Keratinocyte (primary cell): Measurements from ENCODE around the gene G6PD. TPM values are rescaled to one million over a fixed set of nuclear protein-coding genes. Genes with fewer than 3 reads are reported as not detected.

Experiments
- DNase-seq: peaks from one replicate; pipeline ENCODE4 v3.0.0-alpha.2; 2011; ENCODE audit warnings: low read depth, missing footprints, low spot score
- FAIRE-seq: peaks from 2 replicates; lab custom pipeline; 2011; peaks lifted over from hg19 to GRCh38; lab: Jason Lieb, UNC
- H2AFZ ChIP-seq: 2 replicates; pipeline ENCODE4 v1.6.0; 2012; ENCODE audit warnings: low read length, control low read depth, inconsistent platforms; ENCODE audit not compliant: control insufficient read depth
- H3K27ac ChIP-seq: 2 replicates; pipeline ENCODE4 v1.5.1; 2011; ENCODE audit warnings: low read length; ENCODE audit not compliant: control insufficient read depth, insufficient read depth
- H3K27me3 ChIP-seq: 3 replicates; pipeline ENCODE4 v1.6.0; 2011; ENCODE audit warnings: low read length; ENCODE audit not compliant: control insufficient read depth, insufficient read depth; ENCODE audit errors: extremely low read depth
- H3K36me3 ChIP-seq, 2 experiments: 2 replicates in 1 of 2; 3 replicates in 1 of 2; pipeline ENCODE4 v1.5.1; 2011; ENCODE audit warnings: low read length in 2 of 2, mild to moderate bottlenecking in 1 of 2; ENCODE audit not compliant: control insufficient read depth in 2 of 2, insufficient read depth in 2 of 2; ENCODE audit errors: extremely low read depth in 1 of 2
- H3K4me1 ChIP-seq: 3 replicates; pipeline ENCODE4 v1.5.1; 2011; ENCODE audit warnings: low read length; ENCODE audit not compliant: control insufficient read depth, insufficient read depth; ENCODE audit errors: extremely low read depth
- H3K4me2 ChIP-seq: 3 replicates; pipeline ENCODE4 v1.6.0; 2011; ENCODE audit warnings: low read depth, low read length; ENCODE audit not compliant: control insufficient read depth, insufficient read depth; ENCODE audit errors: extremely low read depth
- H3K4me3 ChIP-seq, 3 experiments: fragments of 200-600 bp in 1 of 3; sonication (generic) in 1 of 3; 2 replicates in 2 of 3; 3 replicates in 1 of 3; pipeline ENCODE4 v1.5.1; 2011 to 2016; ENCODE audit warnings: low read length in 3 of 3, mild to moderate bottlenecking in 3 of 3, control low read depth in 2 of 3, inconsistent platforms in 1 of 3, low read depth in 1 of 3, mixed read lengths in 1 of 3, mixed run types in 1 of 3, moderate library complexity in 1 of 3; ENCODE audit not compliant: control insufficient read depth in 2 of 3, insufficient read depth in 2 of 3; ENCODE audit errors: extremely low read depth in 1 of 3
- H3K79me2 ChIP-seq: 2 replicates; pipeline ENCODE4 v1.6.0; 2012; ENCODE audit warnings: low read length; ENCODE audit not compliant: control insufficient read depth, insufficient read depth
- H3K9ac ChIP-seq: 3 replicates; pipeline ENCODE4 v1.6.0; 2011; ENCODE audit warnings: low read length; ENCODE audit not compliant: control insufficient read depth, insufficient read depth; ENCODE audit errors: extremely low read depth
- H3K9me1 ChIP-seq: 3 replicates; pipeline ENCODE4 v1.6.0; 2011; ENCODE audit warnings: low read length; ENCODE audit not compliant: control insufficient read depth, insufficient read depth; ENCODE audit errors: extremely low read depth
- H3K9me3 ChIP-seq: 2 replicates; pipeline ENCODE4 v1.5.1; 2012; ENCODE audit warnings: low read depth, low read length; ENCODE audit not compliant: control insufficient read depth
- H4K20me1 ChIP-seq: 3 replicates; pipeline ENCODE4 v1.6.0; 2011; ENCODE audit warnings: low read length; ENCODE audit not compliant: control insufficient read depth, insufficient read depth; ENCODE audit errors: extremely low read depth
- EZH2 ChIP-seq: IDR thresholded peaks from one replicate; pipeline ENCODE4 v1.6.1; 2012; ENCODE audit warnings: inconsistent platforms, mild to moderate bottlenecking, low read length, moderate library complexity
- dilution Hi-C: fragments of 300-500 bp; cut with MboI; formaldehyde crosslinking; loops from one replicate; pipeline ENCODE4 v1.7.0; 2020; ENCODE audit warnings: low sequenced_read_pairs; ENCODE audit not compliant: extremely low pct_ligation_motif_present
- polyA plus RNA-seq, 5 experiments: library from polyadenylated mRNA; depleted of rRNA in 3 of 5; stranded (reverse) in 3 of 5; stranded (forward) in 1 of 5; unstranded in 1 of 5; fragments of >200 nt; gene quantifications; 1 replicate in 1 of 5; 2 replicates in 3 of 5; 3 replicates in 1 of 5; pipeline versions ENCODE4 v1.2.1 to v1.2.3, GENCODE V29; 2011 to 2012; ENCODE audit warnings: missing spikeins in 2 of 5, low read depth in 1 of 5, low replicate concordance in 1 of 5
- TF ChIP-seq, protein P1 (sequence below), 3 experiments: IDR thresholded peaks in 1 of 3; conservative IDR thresholded peaks in 1 of 3; optimal IDR thresholded peaks in 1 of 3; 2 replicates in 2 of 3; 3 replicates in 1 of 3; pipeline versions ENCODE3 to v1.5.1; 2011; ENCODE audit warnings: low read length in 3 of 3, mild to moderate bottlenecking in 3 of 3, moderate library complexity in 2 of 3, control low read depth in 1 of 3, inconsistent platforms in 1 of 3; ENCODE audit not compliant: insufficient read depth in 2 of 3; ENCODE audit errors: extremely low read depth in 1 of 3

G6PD gene
- polyA plus RNA-seq, 1 donor (not counting 4 experiments of a cell fraction or from before 2014, with no cell fraction given): 41.6 TPM

DNA sequence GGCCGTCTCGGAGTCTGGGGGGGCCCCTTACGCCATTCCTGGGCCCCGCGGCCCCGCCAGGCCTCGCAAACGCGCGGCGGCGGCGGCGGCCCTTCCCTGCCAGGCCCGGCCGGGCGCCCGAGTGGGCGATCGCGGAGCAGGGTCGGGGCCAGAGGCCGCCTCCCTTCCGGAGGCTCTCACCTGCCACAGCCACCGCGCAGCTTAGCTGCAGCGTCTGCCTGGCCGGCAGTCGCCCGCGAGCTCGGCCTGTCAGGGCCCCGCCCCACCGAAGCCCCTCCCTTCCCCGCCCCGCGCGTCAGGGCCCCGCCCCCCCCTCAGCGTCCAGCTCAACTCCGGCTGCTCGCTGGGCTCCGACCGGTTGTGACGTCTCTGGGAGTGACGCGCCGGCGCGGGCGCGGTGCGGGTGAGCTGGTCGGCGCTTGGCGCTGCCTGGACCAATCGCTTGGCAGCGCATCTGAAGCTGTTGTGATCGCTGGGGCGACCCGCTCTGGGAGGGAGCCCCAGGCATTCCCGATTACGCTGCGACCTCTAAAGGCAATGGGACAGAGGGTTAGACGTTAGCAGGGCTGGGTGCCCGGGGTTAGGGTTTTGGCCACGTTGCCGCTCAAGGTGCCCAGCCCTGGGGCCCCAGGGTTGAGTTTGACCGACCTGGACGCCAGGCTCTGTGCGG is 56.1 kb downstream of the G6PD start, which contains the start of gene SLC10A3:
TSS of gene SLC10A3 (minus strand) at position 216 of the 670 bp plus-strand sequence. CDS start 1,689 bp downstream, outside the sequence.
- no peaks in the 10 kb centered on the region for H4K20me1 ChIP-seq
- peaks cover 7% of the 10 kb centered on the region for H3K4me1 ChIP-seq
- no peaks in the 10 kb centered on the region for H3K9me1 ChIP-seq
- peaks cover 5% of the 10 kb centered on the region for H3K79me2 ChIP-seq
- no peak for TF ChIP-seq EZH2
- TF ChIP-seq, protein P1, sequence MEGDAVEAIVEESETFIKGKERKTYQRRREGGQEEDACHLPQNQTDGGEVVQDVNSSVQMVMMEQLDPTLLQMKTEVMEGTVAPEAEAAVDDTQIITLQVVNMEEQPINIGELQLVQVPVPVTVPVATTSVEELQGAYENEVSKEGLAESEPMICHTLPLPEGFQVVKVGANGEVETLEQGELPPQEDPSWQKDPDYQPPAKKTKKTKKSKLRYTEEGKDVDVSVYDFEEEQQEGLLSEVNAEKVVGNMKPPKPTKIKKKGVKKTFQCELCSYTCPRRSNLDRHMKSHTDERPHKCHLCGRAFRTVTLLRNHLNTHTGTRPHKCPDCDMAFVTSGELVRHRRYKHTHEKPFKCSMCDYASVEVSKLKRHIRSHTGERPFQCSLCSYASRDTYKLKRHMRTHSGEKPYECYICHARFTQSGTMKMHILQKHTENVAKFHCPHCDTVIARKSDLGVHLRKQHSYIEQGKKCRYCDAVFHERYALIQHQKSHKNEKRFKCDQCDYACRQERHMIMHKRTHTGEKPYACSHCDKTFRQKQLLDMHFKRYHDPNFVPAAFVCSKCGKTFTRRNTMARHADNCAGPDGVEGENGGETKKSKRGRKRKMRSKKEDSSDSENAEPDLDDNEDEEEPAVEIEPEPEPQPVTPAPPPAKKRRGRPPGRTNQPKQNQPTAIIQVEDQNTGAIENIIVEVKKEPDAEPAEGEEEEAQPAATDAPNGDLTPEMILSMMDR (optimal IDR thresholded peaks at IDR 0.05 in 1 of 3, IDR thresholded peaks at IDR 0.05 in 1 of 3, conservative IDR thresholded peaks at IDR 0.05 in 1 of 3; ENCODE audit: extremely low read depth in 1 of 3, insufficient read depth in 2 of 3, low read length in 3 of 3): no peak
- FAIRE-seq: no peak
- DNase-seq: peak; percentile 60
- peak within 1 kb of the TSS; percentile 78 for H3K27ac ChIP-seq
- peak within 1 kb of the TSS; percentile 77 for H3K4me2 ChIP-seq
- peaks cover 0 to 2% of the 10 kb centered on the region in 2 experiments for H3K36me3 ChIP-seq
- peak within 1 kb of the TSS; percentile 70 for H3K9ac ChIP-seq
- H2AFZ ChIP-seq: peak within 1 kb of the TSS; percentile 87
- H3K4me3 ChIP-seq: peak within 1 kb of the TSS; percentile 55 to 71 (median 58)
- H3K27me3 ChIP-seq: no peaks in the 10 kb centered on the region
- H3K9me3 ChIP-seq: no peaks in the 10 kb centered on the region
- dilution Hi-C loops: no loop called here

DNA sequence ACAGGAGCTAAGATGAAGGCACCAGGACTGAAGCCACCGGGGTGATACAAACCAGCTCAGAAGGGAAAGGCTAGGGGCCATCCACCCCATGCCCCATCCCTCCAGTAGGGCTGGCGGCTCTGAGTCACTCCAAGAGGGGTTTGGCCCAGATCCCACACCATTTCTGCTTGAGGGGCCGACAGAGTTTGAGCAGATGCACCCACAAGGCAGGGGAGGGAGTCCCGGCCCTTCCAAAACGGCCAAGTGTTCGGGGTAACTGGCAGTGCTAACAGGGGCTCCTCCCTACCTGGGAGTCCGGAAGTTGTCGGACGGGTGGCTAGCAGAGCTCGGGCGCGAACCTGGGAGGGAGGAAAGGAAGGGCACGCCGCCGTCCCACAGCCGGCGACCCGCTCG is 56.6 kb downstream of the G6PD start:
- Histone ChIP-seq H3K36me3 (peaks cover 0 to 2% of the 10 kb centered on the region in 2 experiments), H3K27ac (peak overlapping the region; percentile 1), H2AFZ (no peak overlapping the region), H3K9me3 (no peaks in the 10 kb centered on the region), H3K4me1 (peaks cover 7% of the 10 kb centered on the region), H3K79me2 (peaks cover 8% of the 10 kb centered on the region), H3K27me3 (no peaks in the 10 kb centered on the region), H3K9ac (peak overlapping the region; percentile 61), H3K9me1 (no peaks in the 10 kb centered on the region), H3K4me3 (peak overlapping the region; percentile 42 to 71 (median 43)), H3K4me2 (peak overlapping the region; percentile 65), H4K20me1 (no peaks in the 10 kb centered on the region)
- TF ChIP-seq, protein P1 (optimal IDR thresholded peaks at IDR 0.05 in 1 of 3, IDR thresholded peaks at IDR 0.05 in 1 of 3, conservative IDR thresholded peaks at IDR 0.05 in 1 of 3; ENCODE audit: extremely low read depth in 1 of 3, insufficient read depth in 2 of 3, low read length in 3 of 3): no peak
- no peak for TF ChIP-seq EZH2
- dilution Hi-C loops: no loop called here
- DNase-seq (peak; percentile 1), FAIRE-seq (no peak)
